Neural progenitor cell (in vitro differentiated cells): ENCODE data around the gene ARRDC4. TPM values are rescaled to one million over a fixed set of nuclear protein-coding genes. Genes with fewer than 3 reads are reported as not detected.

Source experiments
- DNase-seq: peaks from one replicate; pipeline ENCODE4 v3.0.0-alpha.2; 2016; ENCODE audit warnings: low spot score
- H2AFZ ChIP-seq: fragments of 200-600 bp; sonication (generic); replicated peaks from 2 replicates; pipeline ENCODE4 v1.6.1; 2016; ENCODE audit warnings: antibody characterized with exemption
- H3F3A ChIP-seq: fragments of 200-600 bp; sonication (generic); 2 replicates; pipeline ENCODE4 v1.6.1; 2016; ENCODE audit warnings: antibody characterized with exemption, low read depth
- H3K27ac ChIP-seq: fragments of 200-600 bp; sonication (generic); 2 replicates; pipeline ENCODE4 v1.5.1; 2016; ENCODE audit warnings: mild to moderate bottlenecking
- H3K27me3 ChIP-seq: fragments of 200-600 bp; sonication (generic); 2 replicates; pipeline ENCODE4 v1.6.1; 2016; ENCODE audit warnings: mild to moderate bottlenecking, moderate library complexity
- H3K36me3 ChIP-seq: fragments of 200-600 bp; sonication (generic); 2 replicates; pipeline ENCODE4 v1.5.1; 2016
- H3K4me1 ChIP-seq: fragments of 200-600 bp; sonication (generic); 2 replicates; pipeline ENCODE4 v1.6.1; 2016; ENCODE audit warnings: mixed run types
- H3K4me2 ChIP-seq: fragments of 200-600 bp; sonication (generic); 2 replicates; pipeline ENCODE4 v1.6.1; 2016
- H3K4me3 ChIP-seq: fragments of 200-600 bp; sonication (generic); 2 replicates; pipeline ENCODE4 v1.5.1; 2016
- H3K79me2 ChIP-seq: fragments of 200-600 bp; sonication (generic); 2 replicates; pipeline ENCODE4 v1.6.1; 2016; ENCODE audit warnings: low read depth
- H3K9ac ChIP-seq: fragments of 200-600 bp; sonication (generic); 2 replicates; pipeline ENCODE4 v1.6.1; 2016
- H3K9me3 ChIP-seq: fragments of 200-600 bp; sonication (generic); 2 replicates; pipeline ENCODE4 v1.5.1; 2016; ENCODE audit warnings: low read depth
- H4K20me1 ChIP-seq: fragments of 200-600 bp; sonication (generic); 2 replicates; pipeline ENCODE4 v1.6.1; 2016; ENCODE audit warnings: low read depth
- H3K27ac Mint-ChIP-seq: 3 replicates; pipeline ENCODE4 v1.8.0; 2021; ENCODE audit warnings: mixed read lengths
- H3K27me3 Mint-ChIP-seq: 2 replicates; pipeline ENCODE4 v1.8.0; 2022; ENCODE audit warnings: low read depth, mild to moderate bottlenecking, inconsistent platforms, moderate library complexity, mixed read lengths; ENCODE audit not compliant: insufficient read depth
- H3K36me3 Mint-ChIP-seq: 3 replicates; pipeline ENCODE4 v1.8.0; 2021; ENCODE audit warnings: mixed read lengths
- H3K4me1 Mint-ChIP-seq: 3 replicates; pipeline ENCODE4 v1.8.0; 2021; ENCODE audit warnings: mixed read lengths
- H3K4me3 Mint-ChIP-seq: 3 replicates; pipeline ENCODE4 v1.8.0; 2021; ENCODE audit warnings: mild to moderate bottlenecking, moderate library complexity, mixed read lengths
- H3K9me3 Mint-ChIP-seq: 3 replicates; pipeline ENCODE4 v1.8.0; 2020; ENCODE audit warnings: mixed read lengths
- EZH2 ChIP-seq: fragments of 200-600 bp; sonication (generic); IDR thresholded peaks from 2 replicates; pipeline ENCODE4 v1.6.1; 2017; ENCODE audit warnings: antibody characterized with exemption, mild to moderate bottlenecking, moderate library complexity
- EZH2phosphoT487 ChIP-seq: fragments of 200-600 bp; sonication (generic); IDR thresholded peaks from 2 replicates; pipeline ENCODE4 v1.6.1; 2017; ENCODE audit warnings: antibody characterized with exemption
- total RNA-seq: library from RNA; depleted of rRNA; stranded (reverse); fragments of >200 nt; gene quantifications from 2 replicates; pipeline ENCODE4 v1.2.3, GENCODE V29; 2015; ENCODE audit warnings: low replicate concordance
- TF ChIP-seq, protein P1 (sequence below): fragments of 200-600 bp; sonication (generic); IDR thresholded peaks from 2 replicates; pipeline ENCODE4 v1.5.1; 2017; ENCODE audit warnings: antibody characterized with exemption, mild to moderate bottlenecking

Gene ARRDC4
- total RNA-seq, 1 donor from 2014 or later: 28.2 TPM

DNA sequence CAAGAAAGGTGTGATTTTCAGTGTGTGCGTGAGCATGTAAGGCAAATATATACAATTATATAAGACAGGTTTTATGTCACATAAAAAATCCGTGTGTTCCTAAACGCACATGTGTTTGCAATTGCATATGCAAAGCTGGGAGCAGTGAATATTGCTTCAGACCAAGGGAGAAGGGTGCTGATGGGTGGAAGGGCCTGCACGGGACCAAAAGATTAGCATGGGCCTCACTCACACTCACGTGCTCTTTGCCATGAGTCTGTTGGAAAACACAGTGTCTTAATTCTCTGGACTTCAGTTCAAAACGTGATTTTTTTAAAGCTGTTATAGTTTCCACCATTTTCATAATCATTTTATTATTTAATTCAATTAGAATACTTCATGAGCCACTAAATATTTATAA, 7.2 kb upstream of the ARRDC4 start:
- H3K27me3 Mint-ChIP-seq: no peaks in the 10 kb centered on the region
- no peak for TF ChIP-seq EZH2phosphoT487
- TF ChIP-seq EZH2: no peak
- TF ChIP-seq, protein P1, sequence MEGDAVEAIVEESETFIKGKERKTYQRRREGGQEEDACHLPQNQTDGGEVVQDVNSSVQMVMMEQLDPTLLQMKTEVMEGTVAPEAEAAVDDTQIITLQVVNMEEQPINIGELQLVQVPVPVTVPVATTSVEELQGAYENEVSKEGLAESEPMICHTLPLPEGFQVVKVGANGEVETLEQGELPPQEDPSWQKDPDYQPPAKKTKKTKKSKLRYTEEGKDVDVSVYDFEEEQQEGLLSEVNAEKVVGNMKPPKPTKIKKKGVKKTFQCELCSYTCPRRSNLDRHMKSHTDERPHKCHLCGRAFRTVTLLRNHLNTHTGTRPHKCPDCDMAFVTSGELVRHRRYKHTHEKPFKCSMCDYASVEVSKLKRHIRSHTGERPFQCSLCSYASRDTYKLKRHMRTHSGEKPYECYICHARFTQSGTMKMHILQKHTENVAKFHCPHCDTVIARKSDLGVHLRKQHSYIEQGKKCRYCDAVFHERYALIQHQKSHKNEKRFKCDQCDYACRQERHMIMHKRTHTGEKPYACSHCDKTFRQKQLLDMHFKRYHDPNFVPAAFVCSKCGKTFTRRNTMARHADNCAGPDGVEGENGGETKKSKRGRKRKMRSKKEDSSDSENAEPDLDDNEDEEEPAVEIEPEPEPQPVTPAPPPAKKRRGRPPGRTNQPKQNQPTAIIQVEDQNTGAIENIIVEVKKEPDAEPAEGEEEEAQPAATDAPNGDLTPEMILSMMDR: no peak
- no peak overlapping the region for H3K4me3 Mint-ChIP-seq

DNA sequence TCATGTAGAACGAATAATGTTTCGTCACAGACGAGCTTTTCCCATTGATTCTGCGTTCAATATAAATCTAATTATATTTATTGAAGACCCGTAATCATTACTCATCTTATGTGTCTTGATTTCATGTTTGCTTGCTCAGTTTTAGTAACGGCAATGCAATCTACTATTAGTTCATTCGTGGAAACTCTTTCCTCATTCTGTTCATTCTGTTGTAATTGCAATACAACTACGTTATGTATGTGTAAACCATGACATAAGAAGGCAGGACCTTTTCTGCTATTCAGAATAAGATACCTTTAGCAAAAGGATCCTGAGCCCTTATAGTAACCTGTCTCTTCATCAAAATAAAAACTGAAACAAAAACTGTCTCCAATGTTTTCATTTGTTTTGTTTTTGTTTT, 6.8 kb upstream of the ARRDC4 start:
- peaks cover 7% of the 10 kb centered on the region for H3K27me3 ChIP-seq
- Mint-ChIP-seq H3K36me3 (no peaks in the 10 kb centered on the region), H3K27me3 (no peaks in the 10 kb centered on the region), H3K9me3 (no peaks in the 10 kb centered on the region), H3K4me3 (no peak overlapping the region), H3K27ac (no peak overlapping the region), H3K4me1 (no peaks in the 10 kb centered on the region)
- H3K79me2 ChIP-seq: no peaks in the 10 kb centered on the region
- H3K4me1 ChIP-seq: no peaks in the 10 kb centered on the region
- no peaks in the 10 kb centered on the region for H4K20me1 ChIP-seq
- H3K4me2 ChIP-seq: no peak overlapping the region
- no peak for DNase-seq
- no peak overlapping the region for H3K4me3 ChIP-seq
- no peaks in the 10 kb centered on the region for H3F3A ChIP-seq
- no peak overlapping the region for H2AFZ ChIP-seq
- H3K9ac ChIP-seq: no peak overlapping the region
- H3K36me3 ChIP-seq: no peaks in the 10 kb centered on the region
- no peaks in the 10 kb centered on the region for H3K9me3 ChIP-seq
- H3K27ac ChIP-seq: no peak overlapping the region
- TF ChIP-seq, protein P1: no peak
- TF ChIP-seq EZH2phosphoT487 (no peak), EZH2 (no peak)

More for the DNA sequence above, 7.2 kb upstream of the ARRDC4 start:
- no peak overlapping the region for H2AFZ ChIP-seq
- no peak overlapping the region for H3K4me3 ChIP-seq
- H3K27ac ChIP-seq: no peak overlapping the region
- no peaks in the 10 kb centered on the region for H4K20me1 ChIP-seq
- no peak for DNase-seq
- H3K36me3 Mint-ChIP-seq: no peaks in the 10 kb centered on the region
- H3K79me2 ChIP-seq: no peaks in the 10 kb centered on the region
- no peaks in the 10 kb centered on the region for H3K4me1 Mint-ChIP-seq
- no peaks in the 10 kb centered on the region for H3K9me3 ChIP-seq
- no peaks in the 10 kb centered on the region for H3K36me3 ChIP-seq
- H3K9ac ChIP-seq: no peak overlapping the region
- no peaks in the 10 kb centered on the region for H3F3A ChIP-seq
- no peak overlapping the region for H3K27ac Mint-ChIP-seq
- no peaks in the 10 kb centered on the region for H3K9me3 Mint-ChIP-seq
- no peak overlapping the region for H3K4me2 ChIP-seq
- H3K27me3 ChIP-seq: peaks cover 6% of the 10 kb centered on the region
- no peaks in the 10 kb centered on the region for H3K4me1 ChIP-seq

DNA sequence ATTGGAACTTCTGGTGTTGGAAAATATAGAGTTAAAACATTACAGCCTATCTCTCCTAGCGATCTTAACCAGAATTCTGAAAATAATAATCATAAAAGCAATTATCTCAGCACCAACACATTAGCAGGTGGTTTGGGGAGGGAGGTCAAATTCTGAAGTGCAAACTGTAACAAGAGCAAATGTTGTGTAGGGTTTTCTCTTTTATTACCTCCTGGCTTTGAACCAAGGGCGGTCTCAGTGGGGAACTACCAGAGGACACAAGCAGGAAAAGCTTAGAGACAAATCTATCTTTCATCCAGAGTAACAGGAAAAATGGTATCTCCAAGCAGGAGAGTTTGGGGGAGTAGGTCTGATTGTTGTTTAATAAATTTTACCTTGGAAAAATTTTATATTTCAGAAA, 5.5 kb upstream of the ARRDC4 start:
- Mint-ChIP-seq H3K9me3 (no peaks in the 10 kb centered on the region), H3K27me3 (no peaks in the 10 kb centered on the region), H3K27ac (no peak overlapping the region), H3K4me1 (peaks cover 12% of the 10 kb centered on the region), H3K36me3 (no peaks in the 10 kb centered on the region), H3K4me3 (no peak overlapping the region)
- H3K27me3 ChIP-seq: peaks cover 16% of the 10 kb centered on the region
- DNase-seq: no peak
- H3K9me3 ChIP-seq: no peaks in the 10 kb centered on the region
- H3K27ac ChIP-seq: no peak overlapping the region
- no peak overlapping the region for H3K9ac ChIP-seq
- no peak overlapping the region for H3K4me3 ChIP-seq
- peaks cover 3% of the 10 kb centered on the region for H3K4me1 ChIP-seq
- H4K20me1 ChIP-seq: no peaks in the 10 kb centered on the region
- no peaks in the 10 kb centered on the region for H3F3A ChIP-seq
- no peaks in the 10 kb centered on the region for H3K79me2 ChIP-seq
- H2AFZ ChIP-seq: no peak overlapping the region
- no peak overlapping the region for H3K4me2 ChIP-seq
- TF ChIP-seq, protein P1: no peak
- TF ChIP-seq EZH2 (no peak), EZH2phosphoT487 (no peak)
- no peaks in the 10 kb centered on the region for H3K36me3 ChIP-seq
